WTC11 (cell line): ENCODE results near the gene CBX1. TPM values are rescaled to one million over a fixed set of nuclear protein-coding genes. Genes with fewer than 3 reads are reported as not detected.

Experiments
- ATAC-seq: fragments of 200-7000 bp; cut with Tn5 transposase; 2 replicates; pipeline ENCODE4 v1.10.0; 2021; ENCODE audit warnings: mild to moderate bottlenecking, moderate library complexity
- CTCF ChIA-PET: fragments of 300-600 bp; sonication (Branson Sonifier 250); formaldehyde crosslinking; loops from one replicate; lab custom pipeline; 2021; ENCODE audit warnings: antibody characterized with exemption; lab: Charles Lee
- POLR2A ChIA-PET: fragments of 350-600 bp; sonication (Branson Sonifier 250); formaldehyde crosslinking; loops from one replicate; lab custom pipeline; 2021; ENCODE audit warnings: antibody characterized with exemption; lab: Charles Lee
- DNase-seq: peaks from one replicate; pipeline ENCODE4 v3.0.0; 2021; ENCODE audit warnings: low spot score
- H3K27ac Mint-ChIP-seq: 2 replicates; pipeline ENCODE4 v1.8.0; 2021; ENCODE audit warnings: mixed read lengths
- H3K27me3 Mint-ChIP-seq: 2 replicates; pipeline ENCODE4 v1.8.0; 2021; ENCODE audit warnings: low read depth, mild to moderate bottlenecking, moderate library complexity, mixed read lengths
- H3K36me3 Mint-ChIP-seq: 2 replicates; pipeline ENCODE4 v1.8.0; 2021; ENCODE audit warnings: mixed read lengths
- H3K4me1 Mint-ChIP-seq: 2 replicates; pipeline ENCODE4 v1.8.0; 2022; ENCODE audit warnings: mixed read lengths
- H3K4me3 Mint-ChIP-seq: 2 replicates; pipeline ENCODE4 v1.8.0; 2021; ENCODE audit warnings: mild to moderate bottlenecking, moderate library complexity, mixed read lengths
- H3K9me3 Mint-ChIP-seq: 2 replicates; pipeline ENCODE4 v1.8.0; 2021; ENCODE audit warnings: mixed read lengths
- AFF4 ChIP-seq: sonication (generic); formaldehyde crosslinking; IDR thresholded peaks from 2 replicates; pipeline ENCODE4 v1.8.1; 2023; ENCODE audit warnings: mild to moderate bottlenecking, missing genetic modification reagents, borderline replicate concordance
- CBFB ChIP-seq: sonication (generic); formaldehyde crosslinking; IDR thresholded peaks from 2 replicates; pipeline ENCODE4 v1.8.1; 2022; ENCODE audit warnings: mild to moderate bottlenecking, low read depth, missing genetic modification reagents
- CREB1 ChIP-seq: sonication (generic); formaldehyde crosslinking; IDR thresholded peaks from 2 replicates; pipeline ENCODE4 v1.8.0; 2023; ENCODE audit warnings: mild to moderate bottlenecking, missing genetic modification reagents
- E2F1 ChIP-seq: sonication (generic); formaldehyde crosslinking; IDR thresholded peaks from 2 replicates; pipeline ENCODE4 v1.8.0; 2022; ENCODE audit warnings: mild to moderate bottlenecking, missing genetic modification reagents
- E2F5 ChIP-seq: sonication (generic); formaldehyde crosslinking; IDR thresholded peaks from 2 replicates; pipeline ENCODE4 v1.8.1; 2022; ENCODE audit warnings: mild to moderate bottlenecking, moderate library complexity, missing genetic modification reagents
- ESRRA ChIP-seq: sonication (generic); formaldehyde crosslinking; IDR thresholded peaks from 2 replicates; pipeline ENCODE4 v1.8.1; 2022; ENCODE audit warnings: mild to moderate bottlenecking, missing genetic modification reagents, borderline replicate concordance
- FOXP1 ChIP-seq: sonication (generic); formaldehyde crosslinking; IDR thresholded peaks from 2 replicates; pipeline ENCODE4 v1.8.0; 2022; ENCODE audit warnings: missing genetic modification reagents, mild to moderate bottlenecking, moderate library complexity, borderline replicate concordance
- HMGA2 ChIP-seq: fragments of 250-450 bp; sonication (Bioruptor Pico); IDR thresholded peaks from 2 replicates; pipeline ENCODE4 v1.4.0; 2021; ENCODE audit warnings: mild to moderate bottlenecking, moderate library complexity
- JAZF1 ChIP-seq: fragments of 250-450 bp; sonication (Bioruptor Pico); IDR thresholded peaks from 2 replicates; pipeline ENCODE4 v1.9.0; 2021; ENCODE audit warnings: moderate library complexity, mild to moderate bottlenecking, inconsistent platforms
- NFYB ChIP-seq: sonication (generic); formaldehyde crosslinking; conservative IDR thresholded peaks from 2 replicates; pipeline ENCODE4 v1.8.0; 2022; ENCODE audit warnings: low read depth, missing genetic modification reagents
- PRRX2 ChIP-seq: fragments of 250-450 bp; sonication (Bioruptor Pico); IDR thresholded peaks from 2 replicates; pipeline ENCODE4 v1.8.0; 2021; ENCODE audit warnings: mild to moderate bottlenecking
- RELA ChIP-seq: sonication (generic); formaldehyde crosslinking; IDR thresholded peaks from 2 replicates; pipeline ENCODE4 v1.8.1; 2022; ENCODE audit warnings: missing genetic modification reagents, mild to moderate bottlenecking, borderline replicate concordance
- TP53 ChIP-seq: sonication (generic); formaldehyde crosslinking; IDR thresholded peaks from 2 replicates; pipeline ENCODE4 v1.8.1; 2023; ENCODE audit warnings: mild to moderate bottlenecking, missing genetic modification reagents
- ZBTB21 ChIP-seq: sonication (generic); formaldehyde crosslinking; IDR thresholded peaks from 2 replicates; pipeline ENCODE4 v1.8.1; 2023; ENCODE audit warnings: mild to moderate bottlenecking, missing genetic modification reagents, borderline replicate concordance
- ZMAT4 ChIP-seq: fragments of 250-450 bp; sonication (Bioruptor Pico); IDR thresholded peaks from 2 replicates; pipeline ENCODE4 v1.9.0; 2021; ENCODE audit warnings: mild to moderate bottlenecking
- ZNF396 ChIP-seq: fragments of 250-450 bp; sonication (Bioruptor Pico); IDR thresholded peaks from 2 replicates; pipeline ENCODE4 v1.8.0; 2021; ENCODE audit warnings: mild to moderate bottlenecking, moderate library complexity, borderline replicate concordance
- ZNF416 ChIP-seq: fragments of 250-450 bp; sonication (Bioruptor Pico); IDR thresholded peaks from 2 replicates; pipeline ENCODE4 v1.9.0; 2021; ENCODE audit warnings: mild to moderate bottlenecking, inconsistent platforms
- ZNF423 ChIP-seq: fragments of 250-450 bp; sonication (Bioruptor Pico); IDR thresholded peaks from 2 replicates; pipeline ENCODE4 v2.1.2; 2022; ENCODE audit warnings: mild to moderate bottlenecking, moderate library complexity
- total RNA-seq: library from RNA; stranded (reverse); gene quantifications from 3 replicates; pipeline ENCODE4 v1.2.3, GENCODE V29; 2021
- TF ChIP-seq, protein P1 (sequence below): fragments of 250-450 bp; sonication (Bioruptor Pico); IDR thresholded peaks from 2 replicates; pipeline ENCODE4 v1.9.0; 2021; ENCODE audit warnings: moderate library complexity, mild to moderate bottlenecking, inconsistent platforms, borderline replicate concordance
- TF ChIP-seq, protein P2 (sequence below): sonication (generic); formaldehyde crosslinking; IDR thresholded peaks from 2 replicates; pipeline ENCODE4 v1.8.1; 2022; ENCODE audit warnings: missing genetic modification reagents, borderline replicate concordance

CBX1 gene
- total RNA-seq, 1 experiment from 2014 or later = 162 TPM

DNA sequence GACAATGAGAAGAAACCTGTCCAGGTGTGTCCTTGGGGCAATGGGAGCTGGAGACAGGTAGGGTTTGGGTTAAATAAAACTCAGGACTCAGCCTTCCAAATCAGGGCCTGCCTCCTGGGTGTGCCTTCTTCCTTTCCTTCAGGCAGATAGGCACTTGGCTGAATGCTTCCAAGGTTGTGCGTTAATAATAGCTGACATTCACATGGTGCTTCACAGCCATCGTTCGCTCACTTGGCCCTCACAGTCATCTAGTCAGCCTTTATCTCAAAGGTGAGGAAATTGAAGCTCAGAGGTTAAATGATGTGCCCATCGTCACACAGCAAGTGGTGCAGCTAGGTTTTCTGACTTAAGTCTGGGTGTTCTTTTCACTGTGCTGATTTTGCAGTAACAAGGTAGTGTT lies 43.7 kb downstream of the CBX1 start:
- ChIA-PET CTCF (interaction anchor here (1.5 to 2.7 kb wide), 3 partner anchors 17 to 32 kb away, joined by 4 to 12 read pairs (median 8); no protein-coding TSS in a partner anchor), POLR2A (interaction anchor here (0.5 to 5.5 kb wide), 4 partner anchors 9 to 73 kb away, joined by 3 to 32 read pairs (median 3); partner anchors contain the start of gene NFE2L1)
- H3K27me3 Mint-ChIP-seq = no peaks in the 10 kb centered on the region
- TF ChIP-seq ZNF423 (CRISPR knock-in tag) (no peak), ZBTB21 (CRISPR knock-in tag) (no peak), FOXP1 (CRISPR knock-in tag) (no peak), ZMAT4 (CRISPR knock-in tag) (no peak), E2F1 (CRISPR knock-in tag) (no peak), NFYB (CRISPR knock-in tag) (no peak)
- TF ChIP-seq, protein P1, sequence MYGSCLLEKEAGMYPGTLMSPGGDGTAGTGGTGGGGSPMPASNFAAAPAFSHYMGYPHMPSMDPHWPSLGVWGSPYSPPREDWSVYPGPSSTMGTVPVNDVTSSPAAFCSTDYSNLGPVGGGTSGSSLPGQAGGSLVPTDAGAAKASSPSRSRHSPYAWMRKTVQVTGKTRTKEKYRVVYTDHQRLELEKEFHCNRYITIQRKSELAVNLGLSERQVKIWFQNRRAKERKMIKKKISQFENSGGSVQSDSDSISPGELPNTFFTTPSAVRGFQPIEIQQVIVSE (CRISPR knock-in tag) = no peak
- 0 out of 2 replicates have a peak overlapping the region, but pooled peaks have one; percentile 45 for H3K27ac Mint-ChIP-seq
- no peaks in the 10 kb centered on the region for H3K9me3 Mint-ChIP-seq
- DNase-seq (no peak), ATAC-seq (no peak)
- no peak overlapping the region for H3K4me3 Mint-ChIP-seq
- H3K4me1 Mint-ChIP-seq = peaks cover 44% of the 10 kb centered on the region
- peaks cover 63% of the 10 kb centered on the region for H3K36me3 Mint-ChIP-seq

GRCh38 chr17:48056879-48057278 lies 44.4 kb downstream of the CBX1 start:
- H3K4me1 Mint-ChIP-seq = peaks cover 52% of the 10 kb centered on the region
- ChIA-PET CTCF (interaction anchor here (0.9 to 3.5 kb wide), 5 partner anchors 8 to 99 kb away, joined by 3 to 29 read pairs (median 4); partner anchors contain the start of genes NFE2L1 and PRR15L), POLR2A (interaction anchor here (0.5 to 5.5 kb wide), 6 partner anchors 8 to 115 kb away, joined by 3 to 32 read pairs (median 10); partner anchors contain the start of genes NFE2L1 and PNPO)
- peaks cover 60% of the 10 kb centered on the region for H3K36me3 Mint-ChIP-seq
- ATAC-seq (no peak), DNase-seq (no peak)
- H3K9me3 Mint-ChIP-seq = no peaks in the 10 kb centered on the region
- no peaks in the 10 kb centered on the region for H3K27me3 Mint-ChIP-seq
- no peak for TF ChIP-seq ZNF396
- no peak for TF ChIP-seq CBFB
- TF ChIP-seq CREB1 (CRISPR knock-in tag) = no peak
- no peak for TF ChIP-seq PRRX2 (CRISPR knock-in tag)
- no peak for TF ChIP-seq JAZF1 (CRISPR knock-in tag)
- TF ChIP-seq ZNF416 (CRISPR knock-in tag) = no peak
- no peak for TF ChIP-seq TP53 (CRISPR knock-in tag)
- no peak for TF ChIP-seq RELA (CRISPR knock-in tag)
- TF ChIP-seq E2F5 (CRISPR knock-in tag) = no peak
- no peak for TF ChIP-seq HMGA2 (CRISPR knock-in tag)
- TF ChIP-seq ESRRA = no peak
- TF ChIP-seq AFF4 (CRISPR knock-in tag) = no peak
- TF ChIP-seq, protein P2, sequence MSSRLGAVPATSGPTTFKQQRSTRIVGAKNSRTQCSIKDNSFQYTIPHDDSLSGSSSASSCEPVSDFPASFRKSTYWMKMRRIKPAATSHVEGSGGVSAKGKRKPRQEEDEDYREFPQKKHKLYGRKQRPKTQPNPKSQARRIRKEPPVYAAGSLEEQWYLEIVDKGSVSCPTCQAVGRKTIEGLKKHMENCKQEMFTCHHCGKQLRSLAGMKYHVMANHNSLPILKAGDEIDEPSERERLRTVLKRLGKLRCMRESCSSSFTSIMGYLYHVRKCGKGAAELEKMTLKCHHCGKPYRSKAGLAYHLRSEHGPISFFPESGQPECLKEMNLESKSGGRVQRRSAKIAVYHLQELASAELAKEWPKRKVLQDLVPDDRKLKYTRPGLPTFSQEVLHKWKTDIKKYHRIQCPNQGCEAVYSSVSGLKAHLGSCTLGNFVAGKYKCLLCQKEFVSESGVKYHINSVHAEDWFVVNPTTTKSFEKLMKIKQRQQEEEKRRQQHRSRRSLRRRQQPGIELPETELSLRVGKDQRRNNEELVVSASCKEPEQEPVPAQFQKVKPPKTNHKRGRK = no peak
- H3K27ac Mint-ChIP-seq = peak overlapping the region; percentile 99
- peak overlapping the region; percentile 85; the same call in 1 of the 2 replicates for H3K4me3 Mint-ChIP-seq
